HG02970 (cell line): Measurements from ENCODE around the gene METTL24.
A peak's percentile ranks its signal among the peaks of the same experiment; 100 is the strongest.
"Not testable (repeated sequence)": the region's sequence is repeated elsewhere in the genome, so short reads cannot be mapped to it uniquely, and the experiment has no call there.

Source experiments
- ATAC-seq: cut with Tn5 transposase; IDR thresholded peaks from one replicate; pipeline ENCODE4 v1.9.1; 2021; ENCODE audit warnings: mild to moderate bottlenecking, moderate library complexity, moderate number of reproducible peaks; ENCODE audit not compliant: unreplicated experiment, low FRiP score

METTL24 gene

GRCh38 chr6:110272781-110273180 lies 85.4 kb downstream of the METTL24 start:
- not testable (repeated sequence) for ATAC-seq

- no peak for ATAC-seq
Observed at GRCh38 chr6:110271732-110272022, 86.5 kb downstream of the METTL24 start.

GRCh38 chr6:110270165-110270564 lies 88.0 kb downstream of the METTL24 start:
- no peak for ATAC-seq

GRCh38 chr6:110269623-110270022 lies 88.5 kb downstream of the METTL24 start:
- ATAC-seq = no peak

GRCh38 chr6:110266996-110267395 lies 91.2 kb downstream of the METTL24 start:
- ATAC-seq = no peak

GRCh38 chr6:110265273-110265672 lies 92.9 kb downstream of the METTL24 start:
- ATAC-seq = no peak

DNA sequence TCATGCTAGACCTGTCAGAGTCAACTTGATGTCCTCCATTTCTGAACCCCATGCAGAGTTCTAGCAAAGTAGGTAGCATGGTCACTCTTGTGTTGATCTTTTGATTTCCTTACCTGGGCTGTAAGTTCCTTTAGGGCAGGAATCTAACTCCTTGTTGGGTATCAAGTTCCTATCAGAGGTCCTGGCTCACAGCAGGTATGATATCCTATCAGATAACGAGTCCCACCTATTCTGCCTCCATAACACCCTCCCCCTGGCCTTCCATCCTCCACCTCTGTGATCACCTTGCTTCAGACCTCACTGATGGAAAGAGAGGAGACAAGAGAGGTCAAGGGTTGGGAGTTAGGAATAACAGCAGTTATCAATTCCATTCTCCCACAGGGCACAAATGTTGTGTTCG lies 101.8 kb downstream of the METTL24 start:
- no peak for ATAC-seq

GRCh38 chr6:110255211-110255750 lies 102.9 kb downstream of the METTL24 start:
- ATAC-seq = no peak

GRCh38 chr6:110250838-110251237 lies 107.3 kb downstream of the METTL24 start:
- no peak for ATAC-seq

DNA sequence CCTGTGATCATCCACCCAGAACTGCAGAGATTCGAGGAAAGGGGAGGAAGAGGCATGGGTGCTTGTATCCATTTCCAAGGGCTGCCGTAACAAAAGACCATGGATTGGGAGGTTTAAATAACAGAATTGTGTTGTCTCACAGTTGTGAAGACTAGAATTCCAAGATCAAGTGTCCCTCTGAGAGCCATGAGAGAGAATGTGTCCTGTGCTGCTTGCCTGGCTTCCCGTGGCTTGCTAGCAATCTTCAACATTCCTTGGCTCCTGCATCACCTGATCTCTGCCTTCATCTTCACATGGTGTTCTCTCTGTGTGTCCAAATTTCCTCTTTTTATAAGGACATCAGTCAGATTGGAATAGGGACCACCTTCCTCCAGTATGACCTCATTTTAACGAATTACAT lies 108.1 kb downstream of the METTL24 start:
- ATAC-seq = no peak

DNA sequence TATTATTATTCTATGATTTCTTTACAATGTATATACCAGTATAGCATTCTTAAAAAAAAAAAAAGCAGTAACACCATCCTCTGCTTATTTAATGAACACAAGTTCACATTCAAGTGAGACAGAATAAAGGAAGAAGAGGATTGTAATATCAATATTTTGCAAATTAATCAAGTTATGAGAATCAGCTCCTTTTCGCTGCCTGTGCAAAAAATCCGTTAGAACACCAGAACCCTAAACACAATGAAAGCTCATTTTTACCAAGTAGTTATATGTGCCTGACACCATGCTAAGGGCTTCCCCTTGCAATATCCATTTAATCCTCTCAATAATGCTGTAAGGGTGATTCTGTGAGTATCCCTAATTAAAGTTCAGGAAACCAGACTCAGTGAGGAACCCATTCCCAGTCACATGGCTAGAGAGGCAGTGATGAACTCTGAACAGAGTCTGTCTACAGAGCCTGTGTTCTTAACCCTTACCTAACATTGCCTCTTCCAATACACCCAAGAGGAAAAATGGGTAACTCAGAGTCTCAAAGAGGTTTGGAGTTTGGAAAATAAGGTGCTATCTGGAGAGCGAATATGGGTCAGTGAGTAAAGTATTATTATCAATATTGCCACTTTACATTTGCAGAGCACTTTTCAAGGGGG lies 111.1 kb downstream of the METTL24 start:
- ATAC-seq = no peak

GRCh38 chr6:110246378-110246777 lies 111.8 kb downstream of the METTL24 start:
- no peak for ATAC-seq

DNA sequence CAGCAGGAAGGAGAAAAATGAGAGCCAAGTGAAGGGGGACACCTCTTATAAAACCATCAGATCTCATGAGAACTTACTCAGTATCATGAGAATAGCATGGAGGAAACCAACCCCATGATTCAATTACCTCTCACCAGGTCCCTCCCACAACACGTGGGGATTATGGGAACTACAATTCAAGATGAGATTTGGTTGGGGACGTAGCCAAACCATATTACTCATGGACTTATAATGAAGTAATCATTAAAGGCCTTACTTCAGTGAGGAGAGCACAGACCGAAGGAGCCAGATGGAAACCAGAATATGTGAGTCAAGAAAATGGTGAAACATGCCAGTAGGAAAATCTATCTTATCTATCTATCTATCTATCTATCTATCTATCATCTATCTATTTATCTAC lies 113.5 kb downstream of the METTL24 start:
- ATAC-seq = not testable (repeated sequence)

GRCh38 chr6:110239526-110240274 lies 118.4 kb downstream of the METTL24 start:
- ATAC-seq = no peak

DNA sequence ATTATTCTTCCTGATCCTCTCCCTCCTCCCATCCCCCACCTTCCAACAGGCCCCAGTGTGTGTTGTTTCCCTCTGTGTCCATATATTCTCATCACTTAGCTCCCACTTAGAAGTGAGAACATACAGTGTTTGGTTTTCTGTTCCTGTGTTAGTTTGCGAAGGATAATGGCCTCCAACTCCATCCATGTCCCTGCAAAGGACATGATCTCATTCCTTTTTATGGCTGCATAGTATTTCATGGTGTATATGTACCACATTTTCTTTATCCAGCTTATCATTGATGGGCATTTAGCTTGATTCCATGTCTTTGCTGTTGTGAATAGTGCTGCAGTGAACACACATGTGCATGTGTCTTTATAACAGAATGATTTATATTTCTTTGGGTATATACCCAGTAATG lies 122.1 kb downstream of the METTL24 start:
- ATAC-seq = not testable (repeated sequence)

DNA sequence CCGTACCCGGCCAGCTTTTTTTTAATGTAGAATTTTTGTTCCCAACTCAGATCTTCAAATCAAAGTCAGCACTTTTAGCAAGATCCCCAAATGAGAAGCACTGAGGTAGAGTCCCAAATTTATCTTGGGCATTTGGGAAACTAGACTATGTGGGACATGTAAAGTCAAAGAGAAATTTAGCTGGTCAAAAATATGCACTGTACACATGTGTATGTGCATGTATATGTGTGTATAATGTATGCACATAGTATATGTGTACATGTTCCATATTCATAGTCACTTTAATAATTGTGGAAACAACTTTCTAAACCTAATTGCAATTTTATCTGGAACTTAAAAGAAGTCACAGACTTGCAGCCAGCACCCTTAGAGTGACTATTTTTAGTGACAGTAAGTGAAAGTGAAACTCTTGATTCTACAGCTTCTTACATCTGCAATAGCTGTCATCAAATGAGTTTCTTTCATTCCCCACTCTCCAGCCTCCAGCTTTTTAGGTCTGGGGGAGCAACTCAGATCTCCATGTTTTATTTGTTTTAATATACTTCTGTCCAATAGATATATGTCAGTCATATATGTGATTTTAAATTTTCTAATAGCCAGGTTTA lies 124.3 kb downstream of the METTL24 start:
- ATAC-seq = peak; percentile 87

GRCh38 chr6:110232450-110232849 lies 125.7 kb downstream of the METTL24 start:
- no peak for ATAC-seq

DNA sequence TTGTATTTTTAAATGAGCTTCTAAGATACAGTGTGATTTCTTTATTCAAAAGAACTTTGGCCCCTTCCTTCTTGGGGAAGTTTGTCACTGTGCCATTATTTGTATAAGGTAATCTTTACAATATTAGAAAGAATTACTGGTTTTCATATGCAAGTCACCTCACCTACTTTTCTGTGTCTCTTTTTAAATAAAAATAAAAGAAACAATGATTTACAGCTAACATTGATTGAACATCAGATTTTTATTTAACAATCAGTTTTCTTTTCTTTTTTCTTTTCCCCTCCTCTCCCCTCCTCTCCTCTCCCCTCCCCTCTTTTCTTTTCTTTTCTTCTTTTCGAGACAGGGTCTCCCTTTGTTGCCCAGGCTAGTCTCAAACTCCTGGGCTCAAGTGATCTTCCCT lies 131.9 kb downstream of the METTL24 start:
- no peak for ATAC-seq

DNA sequence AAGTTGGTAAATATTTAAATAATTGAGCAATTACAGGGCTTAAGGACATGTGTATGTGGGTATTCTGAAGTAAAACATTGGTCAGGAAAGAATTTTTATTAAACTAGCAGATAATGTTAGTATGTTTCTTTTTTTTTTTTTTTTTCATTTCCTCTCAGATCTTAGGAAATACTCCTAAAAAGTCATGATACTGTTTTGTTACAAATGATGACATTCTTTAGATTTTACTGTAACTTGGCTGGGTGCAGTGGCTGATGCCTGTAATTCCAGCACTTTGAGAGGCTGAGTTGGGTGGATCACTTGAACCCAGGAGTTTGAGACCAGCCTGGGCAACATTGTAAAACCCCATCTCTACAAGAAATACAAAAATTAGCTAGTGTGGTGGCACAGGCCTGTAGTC lies 136.4 kb downstream of the METTL24 start:
- ATAC-seq = no peak

DNA sequence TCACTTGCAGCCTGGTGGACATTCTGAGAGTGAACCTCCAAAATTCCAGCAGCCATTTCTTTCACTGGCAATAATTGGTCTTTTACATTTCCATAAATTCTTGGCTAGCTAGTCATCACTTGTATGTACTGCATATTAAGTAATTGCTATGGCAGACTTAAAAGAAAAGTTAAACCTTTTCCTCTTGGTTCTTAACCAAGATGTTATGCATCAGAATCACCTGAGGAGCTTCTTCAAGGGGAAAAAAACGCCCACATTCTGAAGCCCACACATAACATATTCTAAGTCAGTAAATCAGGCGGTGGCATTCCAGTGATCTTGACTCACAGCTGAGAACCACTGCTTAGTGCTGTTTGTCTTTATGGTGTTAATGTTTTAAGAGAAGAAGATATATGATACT lies 140.9 kb downstream of the METTL24 start:
- no peak for ATAC-seq

- ATAC-seq = no peak
Observed at GRCh38 chr6:110216140-110216539, 142.0 kb downstream of the METTL24 start.

- ATAC-seq = no peak
Observed at GRCh38 chr6:110214338-110214737, 143.8 kb downstream of the METTL24 start.
